Epithelial cell of esophagus (primary cell): ENCODE results near the gene LSM14A.

Source experiments
- DNase-seq: peaks from one replicate; pipeline ENCODE4 v3.0.0; 2010; ENCODE audit warnings: low read depth
- H3K4me3 ChIP-seq: 2 replicates; pipeline ENCODE4 v1.5.1; 2011; ENCODE audit warnings: mild to moderate bottlenecking, low read length, control low read depth
- CTCF ChIP-seq: IDR thresholded peaks from 2 replicates; pipeline ENCODE4 v1.5.1; 2011; ENCODE audit warnings: low read depth, mild to moderate bottlenecking, low read length, control low read depth, inconsistent platforms; ENCODE audit not compliant: insufficient read depth; ENCODE audit errors: missing control alignments

LSM14A gene

GRCh38 chr19:34134190-34135053 lies 37.9 kb upstream of the LSM14A start:
- H3K4me3 ChIP-seq, result peak overlapping the region; percentile 60
- no peak for TF ChIP-seq CTCF
- DNase-seq, result peak; percentile 74

GRCh38 chr19:34135054-34135800 lies 37.1 kb upstream of the LSM14A start:
- TF ChIP-seq CTCF, result no peak
- peak overlapping the region; percentile 60 for H3K4me3 ChIP-seq
- DNase-seq, result no peak

GRCh38 chr19:34135821-34136611 lies 36.3 kb upstream of the LSM14A start:
- no peak for TF ChIP-seq CTCF
- no peak for DNase-seq
- no peak overlapping the region for H3K4me3 ChIP-seq

GRCh38 chr19:34141025-34141424 lies 31.3 kb upstream of the LSM14A start:
- H3K4me3 ChIP-seq, result no peak overlapping the region
- TF ChIP-seq CTCF, result no peak
- DNase-seq, result no peak

GRCh38 chr19:34142440-34142839 lies 29.9 kb upstream of the LSM14A start:
- H3K4me3 ChIP-seq, result no peak overlapping the region
- TF ChIP-seq CTCF, result no peak
- no peak for DNase-seq

- DNase-seq, result peak; percentile 54
- TF ChIP-seq CTCF, result peak; percentile 84
- H3K4me3 ChIP-seq, result no peak overlapping the region
These were observed 26.5 kb upstream of the LSM14A start for GRCh38 chr19:34145741-34146202.
